HepG2 (cell line): Measurements from ENCODE around the gene ARAP3. TPM values are rescaled to one million over a fixed set of nuclear protein-coding genes. Genes with fewer than 3 reads are reported as not detected.

Experiments used
- CBX1 ChIP-seq: IDR thresholded peaks from one replicate; pipeline ENCODE4 v1.6.1; 2016; ENCODE audit warnings: antibody characterized with exemption, low read depth
- HDAC1 ChIP-seq: sonication (generic); formaldehyde crosslinking; IDR thresholded peaks from 2 replicates; pipeline ENCODE4 v1.5.1; 2020; ENCODE audit warnings: mild to moderate bottlenecking, missing genetic modification reagents
- KAT7 ChIP-seq: IDR thresholded peaks from 2 replicates; pipeline ENCODE4 v1.6.1; 2018; ENCODE audit warnings: borderline replicate concordance, missing compliant biosample characterization
- KDM2A ChIP-seq: sonication (generic); formaldehyde crosslinking; IDR thresholded peaks from 2 replicates; pipeline ENCODE4 v1.4.0; 2020; ENCODE audit warnings: low read depth, missing genetic modification reagents, borderline replicate concordance
- NFATC3 ChIP-seq: sonication (generic); formaldehyde crosslinking; IDR thresholded peaks from 2 replicates; pipeline ENCODE4 v1.5.1; 2020; ENCODE audit warnings: mild to moderate bottlenecking, missing genetic modification reagents
- RBFOX2 ChIP-seq: fragments of 200-400 bp; formaldehyde crosslinking; IDR thresholded peaks from 2 replicates; pipeline ENCODE4 v1.6.1; 2017; ENCODE audit warnings: low read depth, mild to moderate bottlenecking, low read length
- RBM39 ChIP-seq: fragments of 200-400 bp; formaldehyde crosslinking; IDR thresholded peaks from one replicate; pipeline ENCODE4 v1.6.1; 2018; ENCODE audit warnings: antibody characterized with exemption, mild to moderate bottlenecking, low read depth, low read length; ENCODE audit not compliant: poor library complexity, severe bottlenecking
- RFX1 ChIP-seq: fragments of 450-650 bp; IDR thresholded peaks from 2 replicates; pipeline ENCODE4 v1.6.1; 2017
- SETDB1 ChIP-seq: sonication (generic); formaldehyde crosslinking; IDR thresholded peaks from 2 replicates; pipeline ENCODE4 v1.5.1; 2020; ENCODE audit warnings: missing genetic modification reagents, mild to moderate bottlenecking, borderline replicate concordance
- SOX6 ChIP-seq, 2 experiments: fragments of 450-650 bp in 1 of 2; sonication (generic) in 1 of 2; formaldehyde crosslinking in 1 of 2; IDR thresholded peaks; 2 replicates each; pipeline versions ENCODE4 v1.4.0 to v1.6.1; 2017 to 2020; ENCODE audit warnings: antibody characterized with exemption in 1 of 2, mild to moderate bottlenecking in 1 of 2, missing genetic modification reagents in 1 of 2
- SP4 ChIP-seq: sonication (generic); formaldehyde crosslinking; IDR thresholded peaks from 2 replicates; pipeline ENCODE4 v1.8.1; 2023; ENCODE audit warnings: mild to moderate bottlenecking, missing genetic modification reagents
- YY1 ChIP-seq: IDR thresholded peaks from 2 replicates; pipeline ENCODE4 v1.6.1; 2011; ENCODE audit warnings: low read length, low read depth, moderate library complexity, mild to moderate bottlenecking; ENCODE audit not compliant: insufficient read depth, insufficient replicate concordance
- ZBTB7B ChIP-seq: sonication (generic); formaldehyde crosslinking; IDR thresholded peaks from 2 replicates; pipeline ENCODE4 v1.4.0; 2020; ENCODE audit warnings: missing genetic modification reagents
- ZNF12 ChIP-seq: sonication (generic); formaldehyde crosslinking; IDR thresholded peaks from 2 replicates; pipeline ENCODE4 v1.5.0; 2020; ENCODE audit warnings: missing genetic modification reagents
- ZNF230 ChIP-seq: sonication (generic); formaldehyde crosslinking; IDR thresholded peaks from 2 replicates; pipeline ENCODE4 v1.4.0; 2020; ENCODE audit warnings: mild to moderate bottlenecking, missing genetic modification reagents
- ZNF30 ChIP-seq: sonication (generic); formaldehyde crosslinking; IDR thresholded peaks from 2 replicates; pipeline ENCODE4 v1.5.0; 2020; ENCODE audit warnings: mild to moderate bottlenecking, missing genetic modification reagents
- ZNF546 ChIP-seq: sonication (generic); formaldehyde crosslinking; conservative IDR thresholded peaks from 2 replicates; pipeline ENCODE4 v1.8.1; 2023; ENCODE audit warnings: mild to moderate bottlenecking, missing genetic modification reagents
- ZNF775 ChIP-seq: sonication (generic); formaldehyde crosslinking; IDR thresholded peaks from 2 replicates; pipeline ENCODE4 v1.4.0; 2020; ENCODE audit warnings: missing genetic modification reagents, mild to moderate bottlenecking, moderate library complexity, borderline replicate concordance
- polyA plus RNA-seq, 8 experiments: library from polyadenylated mRNA; depleted of rRNA in 3 of 8; stranded (reverse) in 7 of 8; unstranded in 1 of 8; fragments of >200 nt; fragmentation: Illumina TruSeq in 4 of 8; extraction: Trizol in 4 of 8; gene quantifications; 2 replicates each; pipeline versions ENCODE4 v1.2.1 to v1.2.3, GENCODE V29; 2011 to 2016; ENCODE audit warnings: low read depth in 4 of 8, missing spikeins in 1 of 8, mixed read lengths in 1 of 8; ENCODE audit not compliant: insufficient read depth in 1 of 8
- total RNA-seq, 5 experiments: library from RNA; depleted of rRNA; stranded (reverse); fragments of >200 nt; fragmentation: Illumina TruSeq; extraction: Trizol; gene quantifications; 2 replicates each; pipeline ENCODE4 v1.2.3, GENCODE V29; 2016; ENCODE audit warnings: low read depth in 1 of 5
- TF ChIP-seq, protein P1 (sequence below): sonication (generic); formaldehyde crosslinking; IDR thresholded peaks from 2 replicates; pipeline ENCODE4 v1.5.1; 2020; ENCODE audit warnings: mild to moderate bottlenecking, missing genetic modification reagents, borderline replicate concordance
- TF ChIP-seq, protein P2 (sequence below): sonication (generic); formaldehyde crosslinking; IDR thresholded peaks from 2 replicates; pipeline ENCODE4 v1.8.0; 2022; ENCODE audit warnings: mild to moderate bottlenecking, missing genetic modification reagents
- TF ChIP-seq, protein P3 (sequence below): sonication (generic); formaldehyde crosslinking; IDR thresholded peaks from 2 replicates; pipeline ENCODE4 v1.5.0; 2020; ENCODE audit warnings: mild to moderate bottlenecking, missing genetic modification reagents, moderate library complexity

Gene ARAP3
- total and polyA plus RNA-seq, 2 of the 13 experiments (the other 11 are each of a cell fraction or from before 2014, with no cell fraction given), result 0.25 TPM; not detected in 1

DNA sequence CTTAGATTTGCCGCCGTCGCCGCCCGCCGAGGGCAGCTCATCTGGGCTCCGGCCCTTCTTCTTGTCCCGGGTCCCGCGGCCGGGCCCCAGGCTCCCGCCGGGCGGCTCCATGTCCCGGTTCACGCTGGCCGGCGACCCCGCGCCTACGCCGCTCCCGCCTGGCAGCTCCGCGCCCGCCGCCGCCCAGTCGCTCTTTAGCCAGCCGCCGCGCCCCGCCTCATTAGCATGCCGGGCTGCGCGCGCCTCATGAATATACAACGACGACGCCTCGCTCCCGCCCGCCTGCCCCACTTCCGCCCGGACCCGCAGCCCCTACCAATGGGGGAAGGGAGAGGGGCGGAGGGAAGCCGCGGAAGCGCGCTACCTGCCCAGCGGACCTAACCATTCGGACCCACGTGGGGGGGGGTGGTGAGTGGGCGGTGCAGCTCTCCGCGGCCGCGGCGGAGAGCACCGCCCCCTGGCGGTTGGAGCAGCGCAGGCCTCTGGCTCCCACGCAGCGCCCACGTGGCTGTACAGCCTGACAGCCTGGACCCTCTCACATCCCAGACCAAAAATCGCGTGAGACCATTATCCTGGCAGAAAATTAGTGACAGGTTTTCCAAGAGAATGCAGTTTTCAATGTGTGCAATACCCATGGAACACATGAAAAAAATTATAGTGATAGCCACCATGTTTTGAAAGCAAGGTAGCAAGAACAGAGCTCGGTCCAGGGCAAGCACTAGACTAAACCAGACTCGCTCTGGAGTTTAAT, 63.1 kb downstream of the ARAP3 start, which contains the start of gene DIAPH1 (continued):
- TF ChIP-seq, protein P1, sequence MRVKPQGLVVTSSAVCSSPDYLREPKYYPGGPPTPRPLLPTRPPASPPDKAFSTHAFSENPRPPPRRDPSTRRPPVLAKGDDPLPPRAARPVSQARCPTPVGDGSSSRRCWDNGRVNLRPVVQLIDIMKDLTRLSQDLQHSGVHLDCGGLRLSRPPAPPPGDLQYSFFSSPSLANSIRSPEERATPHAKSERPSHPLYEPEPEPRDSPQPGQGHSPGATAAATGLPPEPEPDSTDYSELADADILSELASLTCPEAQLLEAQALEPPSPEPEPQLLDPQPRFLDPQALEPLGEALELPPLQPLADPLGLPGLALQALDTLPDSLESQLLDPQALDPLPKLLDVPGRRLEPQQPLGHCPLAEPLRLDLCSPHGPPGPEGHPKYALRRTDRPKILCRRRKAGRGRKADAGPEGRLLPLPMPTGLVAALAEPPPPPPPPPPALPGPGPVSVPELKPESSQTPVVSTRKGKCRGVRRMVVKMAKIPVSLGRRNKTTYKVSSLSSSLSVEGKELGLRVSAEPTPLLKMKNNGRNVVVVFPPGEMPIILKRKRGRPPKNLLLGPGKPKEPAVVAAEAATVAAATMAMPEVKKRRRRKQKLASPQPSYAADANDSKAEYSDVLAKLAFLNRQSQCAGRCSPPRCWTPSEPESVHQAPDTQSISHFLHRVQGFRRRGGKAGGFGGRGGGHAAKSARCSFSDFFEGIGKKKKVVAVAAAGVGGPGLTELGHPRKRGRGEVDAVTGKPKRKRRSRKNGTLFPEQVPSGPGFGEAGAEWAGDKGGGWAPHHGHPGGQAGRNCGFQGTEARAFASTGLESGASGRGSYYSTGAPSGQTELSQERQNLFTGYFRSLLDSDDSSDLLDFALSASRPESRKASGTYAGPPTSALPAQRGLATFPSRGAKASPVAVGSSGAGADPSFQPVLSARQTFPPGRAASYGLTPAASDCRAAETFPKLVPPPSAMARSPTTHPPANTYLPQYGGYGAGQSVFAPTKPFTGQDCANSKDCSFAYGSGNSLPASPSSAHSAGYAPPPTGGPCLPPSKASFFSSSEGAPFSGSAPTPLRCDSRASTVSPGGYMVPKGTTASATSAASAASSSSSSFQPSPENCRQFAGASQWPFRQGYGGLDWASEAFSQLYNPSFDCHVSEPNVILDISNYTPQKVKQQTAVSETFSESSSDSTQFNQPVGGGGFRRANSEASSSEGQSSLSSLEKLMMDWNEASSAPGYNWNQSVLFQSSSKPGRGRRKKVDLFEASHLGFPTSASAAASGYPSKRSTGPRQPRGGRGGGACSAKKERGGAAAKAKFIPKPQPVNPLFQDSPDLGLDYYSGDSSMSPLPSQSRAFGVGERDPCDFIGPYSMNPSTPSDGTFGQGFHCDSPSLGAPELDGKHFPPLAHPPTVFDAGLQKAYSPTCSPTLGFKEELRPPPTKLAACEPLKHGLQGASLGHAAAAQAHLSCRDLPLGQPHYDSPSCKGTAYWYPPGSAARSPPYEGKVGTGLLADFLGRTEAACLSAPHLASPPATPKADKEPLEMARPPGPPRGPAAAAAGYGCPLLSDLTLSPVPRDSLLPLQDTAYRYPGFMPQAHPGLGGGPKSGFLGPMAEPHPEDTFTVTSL (CRISPR knock-in tag), result peak; percentile 69; the same call in 1 of the 2 replicates
- TF ChIP-seq, protein P2, sequence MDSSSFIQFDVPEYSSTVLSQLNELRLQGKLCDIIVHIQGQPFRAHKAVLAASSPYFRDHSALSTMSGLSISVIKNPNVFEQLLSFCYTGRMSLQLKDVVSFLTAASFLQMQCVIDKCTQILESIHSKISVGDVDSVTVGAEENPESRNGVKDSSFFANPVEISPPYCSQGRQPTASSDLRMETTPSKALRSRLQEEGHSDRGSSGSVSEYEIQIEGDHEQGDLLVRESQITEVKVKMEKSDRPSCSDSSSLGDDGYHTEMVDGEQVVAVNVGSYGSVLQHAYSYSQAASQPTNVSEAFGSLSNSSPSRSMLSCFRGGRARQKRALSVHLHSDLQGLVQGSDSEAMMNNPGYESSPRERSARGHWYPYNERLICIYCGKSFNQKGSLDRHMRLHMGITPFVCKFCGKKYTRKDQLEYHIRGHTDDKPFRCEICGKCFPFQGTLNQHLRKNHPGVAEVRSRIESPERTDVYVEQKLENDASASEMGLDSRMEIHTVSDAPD (CRISPR knock-in tag), result peak; percentile 64; the same call in 1 of the 2 replicates
- TF ChIP-seq SP4 (CRISPR knock-in tag) (peak; percentile 93; the same call in 1 of the 2 replicates), ZNF775 (CRISPR knock-in tag) (no peak), RBM39 (peak; percentile 42), RBFOX2 (peak; percentile 90), ZNF12 (peak; percentile 42; the same call in 1 of the 2 replicates), ZBTB7B (CRISPR knock-in tag) (no peak; the same call in 1 of the 2 replicates), HDAC1 (CRISPR knock-in tag) (peak; percentile 93), KAT7 (CRISPR knock-in tag) (peak; percentile 66; the same call in 1 of the 2 replicates), RFX1 (no peak), SETDB1 (no peak), ZNF230 (CRISPR knock-in tag) (peak; percentile 82; the same call in 1 of the 2 replicates), NFATC3 (0 out of 2 replicates have a peak, but pooled peaks have one; percentile 63), ZNF30 (CRISPR knock-in tag) (no peak), YY1 (peak; percentile 64), CBX1 (peak; percentile 37), ZNF546 (CRISPR knock-in tag) (0 out of 2 replicates have a peak, but pooled peaks have one; percentile 30), SOX6 (IDR thresholded peaks at IDR 0.05) (no peak), SOX6 (CRISPR knock-in tag; IDR thresholded peaks at IDR 0.05) (peak; percentile 90), KDM2A (peak; percentile 96)
- TF ChIP-seq, protein P3, sequence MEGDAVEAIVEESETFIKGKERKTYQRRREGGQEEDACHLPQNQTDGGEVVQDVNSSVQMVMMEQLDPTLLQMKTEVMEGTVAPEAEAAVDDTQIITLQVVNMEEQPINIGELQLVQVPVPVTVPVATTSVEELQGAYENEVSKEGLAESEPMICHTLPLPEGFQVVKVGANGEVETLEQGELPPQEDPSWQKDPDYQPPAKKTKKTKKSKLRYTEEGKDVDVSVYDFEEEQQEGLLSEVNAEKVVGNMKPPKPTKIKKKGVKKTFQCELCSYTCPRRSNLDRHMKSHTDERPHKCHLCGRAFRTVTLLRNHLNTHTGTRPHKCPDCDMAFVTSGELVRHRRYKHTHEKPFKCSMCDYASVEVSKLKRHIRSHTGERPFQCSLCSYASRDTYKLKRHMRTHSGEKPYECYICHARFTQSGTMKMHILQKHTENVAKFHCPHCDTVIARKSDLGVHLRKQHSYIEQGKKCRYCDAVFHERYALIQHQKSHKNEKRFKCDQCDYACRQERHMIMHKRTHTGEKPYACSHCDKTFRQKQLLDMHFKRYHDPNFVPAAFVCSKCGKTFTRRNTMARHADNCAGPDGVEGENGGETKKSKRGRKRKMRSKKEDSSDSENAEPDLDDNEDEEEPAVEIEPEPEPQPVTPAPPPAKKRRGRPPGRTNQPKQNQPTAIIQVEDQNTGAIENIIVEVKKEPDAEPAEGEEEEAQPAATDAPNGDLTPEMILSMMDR (CRISPR knock-in tag), result peak; percentile 98
